Measurements from ENCODE around the gene GFER.

GFER gene

DNA sequence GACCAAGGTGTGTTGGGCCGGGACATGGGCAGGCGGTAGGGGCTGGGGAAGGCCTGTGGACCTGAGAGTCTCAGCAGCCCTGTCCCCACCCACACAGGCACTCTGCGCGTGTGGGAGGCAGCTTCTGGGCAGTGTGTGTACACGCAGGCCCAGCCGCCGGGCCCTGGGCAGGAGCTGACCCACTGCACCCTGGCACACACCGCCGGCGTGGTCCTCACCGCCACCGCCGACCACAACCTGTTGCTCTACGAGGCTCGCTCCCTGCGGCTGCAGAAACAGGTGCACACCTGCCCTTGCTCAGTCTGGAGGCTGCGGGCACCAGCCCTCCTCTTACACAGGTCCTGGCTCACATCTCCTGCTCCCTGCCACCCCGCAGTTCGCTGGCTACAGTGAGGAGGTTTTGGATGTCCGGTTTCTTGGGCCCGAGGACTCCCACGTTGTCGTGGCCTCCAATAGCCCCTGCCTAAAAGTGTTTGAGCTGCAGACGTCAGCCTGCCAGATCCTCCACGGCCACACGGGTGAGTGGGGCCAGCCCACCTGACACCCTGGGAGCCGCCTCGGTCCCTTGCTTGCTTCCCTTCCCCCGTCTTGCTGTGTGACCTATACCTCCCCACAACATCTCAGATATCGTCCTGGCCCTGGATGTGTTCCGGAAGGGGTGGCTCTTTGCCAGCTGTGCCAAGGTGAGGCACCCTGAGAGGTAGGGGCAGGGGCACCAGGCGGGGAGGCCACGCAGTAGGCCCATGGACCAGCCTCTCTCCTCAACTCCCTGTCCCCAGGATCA lies 8.4 kb upstream of the GFER start:
- no peak for DNase-seq

DNA sequence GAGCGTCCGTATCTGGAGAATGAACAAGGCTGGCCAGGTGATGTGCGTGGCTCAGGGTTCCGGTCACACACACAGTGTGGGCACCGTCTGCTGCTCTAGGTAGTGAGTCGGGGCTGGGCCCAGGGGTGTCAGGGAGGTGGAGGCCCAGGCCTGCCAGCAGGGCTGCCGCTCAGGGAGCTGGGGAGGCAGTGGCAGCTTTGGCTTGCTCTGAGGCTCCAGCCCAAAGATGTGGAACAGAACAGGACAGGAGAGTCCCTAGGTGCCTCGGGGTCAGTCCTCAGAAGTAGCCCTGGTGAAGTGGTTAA lies 7.8 kb upstream of the GFER start:
- no peak for DNase-seq

DNA sequence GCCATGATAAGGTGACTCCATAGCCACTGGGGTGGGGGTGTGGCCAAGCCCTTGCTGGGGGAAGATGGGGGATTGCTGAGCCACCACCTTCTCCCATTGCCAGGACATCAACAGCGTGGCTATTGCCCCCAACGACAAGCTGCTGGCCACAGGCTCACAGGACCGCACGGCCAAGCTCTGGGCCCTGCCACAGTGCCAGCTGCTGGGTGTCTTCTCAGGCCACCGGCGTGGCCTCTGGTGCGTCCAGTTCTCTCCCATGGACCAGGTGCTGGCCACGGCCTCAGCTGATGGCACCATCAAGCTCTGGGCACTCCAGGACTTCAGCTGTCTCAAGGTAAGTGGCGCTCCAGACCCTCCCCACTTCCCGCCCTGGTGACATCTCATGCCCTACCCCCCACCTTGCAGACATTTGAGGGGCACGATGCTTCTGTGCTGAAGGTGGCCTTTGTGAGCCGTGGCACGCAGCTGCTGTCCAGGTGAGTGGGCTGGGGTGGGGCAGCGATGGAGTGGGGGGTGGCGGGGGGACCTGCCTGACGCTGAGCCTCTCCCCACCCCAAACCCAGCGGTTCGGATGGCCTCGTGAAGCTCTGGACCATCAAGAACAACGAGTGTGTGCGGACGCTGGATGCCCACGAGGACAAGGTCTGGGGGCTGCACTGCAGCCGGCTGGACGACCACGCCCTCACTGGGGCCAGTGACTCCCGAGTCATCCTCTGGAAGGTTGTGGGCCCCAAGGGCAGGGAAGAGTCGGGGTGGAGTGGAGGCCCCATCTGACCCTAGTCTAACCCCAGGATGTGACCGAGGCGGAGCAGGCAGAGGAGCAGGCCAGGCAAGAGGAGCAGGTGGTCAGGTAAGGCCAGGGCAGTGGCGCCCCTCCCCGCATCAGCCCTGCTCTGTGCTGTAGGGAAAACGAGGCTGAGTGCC lies 6.8 kb upstream of the GFER start:
- no peak for DNase-seq

DNA sequence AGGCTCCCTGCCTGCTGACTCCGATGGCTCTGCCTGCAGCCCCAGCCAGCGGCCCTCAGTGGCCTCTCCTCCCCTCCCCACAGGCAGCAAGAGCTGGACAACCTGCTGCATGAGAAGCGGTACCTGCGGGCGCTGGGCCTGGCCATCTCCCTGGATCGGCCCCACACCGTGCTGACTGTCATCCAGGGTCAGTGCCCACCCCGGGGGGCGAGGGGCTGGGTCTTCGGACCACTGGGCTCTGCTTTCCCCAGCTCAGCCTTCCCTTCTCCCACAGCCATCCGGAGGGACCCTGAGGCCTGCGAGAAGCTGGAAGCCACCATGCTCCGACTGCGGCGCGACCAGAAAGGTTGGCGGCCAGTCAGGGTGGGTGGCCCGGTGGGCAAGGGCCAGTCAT lies 6.1 kb upstream of the GFER start:
- no peak for DNase-seq

DNA sequence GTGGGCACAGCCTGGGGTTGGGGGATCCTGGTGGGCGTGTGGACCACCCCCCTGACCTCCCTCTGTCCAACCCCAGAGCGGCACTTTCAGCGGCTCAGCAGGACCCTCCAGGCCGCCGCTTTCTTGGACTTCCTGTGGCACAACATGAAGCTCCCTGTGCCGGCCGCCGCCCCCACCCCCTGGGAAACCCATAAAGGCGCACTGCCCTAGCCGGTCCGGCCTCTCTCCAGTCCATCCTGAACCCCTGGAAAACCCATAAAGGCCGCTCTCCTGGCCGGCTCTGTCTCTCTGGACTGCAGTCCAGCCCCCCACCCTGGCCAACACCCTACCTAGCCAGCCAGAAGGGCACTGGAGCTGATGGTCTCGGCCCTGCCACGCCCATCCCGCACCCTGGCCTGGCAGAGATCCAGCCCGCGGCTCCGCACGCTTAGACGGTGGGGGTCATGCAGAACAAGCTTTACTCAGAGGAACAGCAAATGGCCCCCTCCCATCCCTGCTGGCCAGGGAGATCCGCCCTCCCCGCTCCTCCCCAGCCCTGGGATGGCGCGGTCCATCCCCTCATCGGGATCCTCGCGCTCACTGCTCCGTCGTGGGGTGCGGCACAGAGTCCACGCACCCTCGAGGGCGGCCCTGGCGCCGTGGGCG lies 5.4 kb upstream of the GFER start:
- no peak for DNase-seq

DNA sequence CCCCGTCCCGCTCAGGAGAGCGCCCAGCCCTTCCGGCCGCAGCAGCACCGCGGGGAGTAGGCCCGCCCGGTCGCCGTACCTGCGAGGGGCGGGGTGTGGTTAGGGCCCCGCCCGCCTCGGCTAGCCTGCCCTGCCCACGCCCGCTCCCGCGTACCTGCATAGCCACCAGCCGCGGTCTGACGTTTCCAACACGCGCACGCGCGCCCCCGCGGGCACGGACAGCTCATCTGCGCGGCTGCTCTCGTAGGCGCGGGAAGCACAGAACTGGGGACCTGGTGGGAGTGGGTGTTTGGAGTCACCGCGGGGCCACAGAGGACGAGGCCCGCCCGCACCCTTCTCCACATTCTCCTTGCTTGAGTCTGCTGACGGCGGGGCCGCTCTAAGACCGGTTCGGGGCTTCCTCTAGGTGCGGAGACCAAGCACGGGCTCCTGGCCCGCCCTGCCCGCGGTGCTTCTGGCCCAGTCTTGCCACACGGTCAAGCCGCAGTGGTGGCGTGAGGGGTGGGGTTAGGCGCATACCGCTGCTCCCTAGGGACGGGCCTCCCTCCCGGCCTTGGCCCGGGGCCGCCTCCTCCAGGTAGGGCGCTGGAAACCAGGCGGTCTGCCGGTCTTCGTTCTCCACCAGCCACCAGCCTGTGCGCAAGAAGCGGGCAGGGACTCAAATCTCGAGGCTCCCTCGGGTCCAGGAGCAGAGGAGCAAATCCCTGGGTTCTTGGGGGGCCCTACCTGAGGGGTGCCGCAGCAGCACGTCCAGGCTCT lies 4.5 kb upstream of the GFER start:
- DNase-seq: no peak

DNA sequence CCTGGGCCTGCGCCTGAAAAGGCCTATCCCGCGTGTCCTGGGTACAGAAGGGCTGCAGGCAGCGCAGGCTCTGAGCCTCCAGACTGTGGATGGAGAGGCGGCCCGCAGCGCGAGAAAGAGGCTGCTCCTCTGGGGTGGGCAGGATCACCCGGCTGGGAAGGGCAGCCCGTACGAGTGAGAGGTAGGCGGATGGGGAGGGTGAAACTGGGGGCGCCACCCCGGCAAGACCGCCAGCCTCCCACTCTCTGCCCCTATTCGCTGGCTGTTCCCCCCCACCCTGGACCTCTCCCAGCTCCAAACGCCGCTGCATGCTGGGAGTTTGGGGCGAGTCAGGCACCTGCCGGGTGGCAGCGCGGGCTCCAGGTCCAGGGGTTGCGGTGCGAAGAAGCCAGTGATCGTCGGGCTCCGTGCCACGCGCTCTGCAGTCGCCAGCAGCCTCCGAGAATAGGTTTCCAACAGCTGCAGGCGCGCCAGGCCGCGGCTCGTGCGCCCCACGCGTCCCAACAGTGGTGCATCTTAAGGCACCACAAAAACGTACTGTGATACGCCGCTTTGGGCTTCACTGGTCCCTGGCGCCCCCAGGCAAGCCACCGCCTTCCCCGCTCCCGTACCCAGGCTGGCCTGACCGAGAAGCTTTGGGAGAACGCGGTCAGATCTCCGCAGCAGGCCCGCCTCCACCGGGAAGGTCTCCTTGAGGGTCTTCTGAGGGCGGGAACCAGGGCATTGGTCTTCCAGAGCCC lies 3.8 kb upstream of the GFER start:
- no peak for DNase-seq

DNA sequence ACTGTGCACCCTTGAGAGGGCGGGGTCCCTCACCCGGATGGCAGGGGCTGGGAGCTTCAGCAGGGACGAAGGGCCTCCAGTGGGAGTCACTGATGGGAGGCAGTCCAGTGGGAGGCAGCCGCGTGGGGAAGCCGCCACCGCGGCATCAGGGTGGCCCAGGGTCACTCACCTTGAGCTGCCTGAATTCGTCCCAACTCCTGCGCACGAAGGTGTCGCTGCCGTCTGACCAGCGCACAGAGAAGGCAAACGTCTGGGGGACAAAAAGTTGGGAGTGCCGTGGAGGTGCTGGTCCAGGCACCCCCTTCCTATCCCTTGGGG lies 3.3 kb upstream of the GFER start:
- DNase-seq: no peak

DNA sequence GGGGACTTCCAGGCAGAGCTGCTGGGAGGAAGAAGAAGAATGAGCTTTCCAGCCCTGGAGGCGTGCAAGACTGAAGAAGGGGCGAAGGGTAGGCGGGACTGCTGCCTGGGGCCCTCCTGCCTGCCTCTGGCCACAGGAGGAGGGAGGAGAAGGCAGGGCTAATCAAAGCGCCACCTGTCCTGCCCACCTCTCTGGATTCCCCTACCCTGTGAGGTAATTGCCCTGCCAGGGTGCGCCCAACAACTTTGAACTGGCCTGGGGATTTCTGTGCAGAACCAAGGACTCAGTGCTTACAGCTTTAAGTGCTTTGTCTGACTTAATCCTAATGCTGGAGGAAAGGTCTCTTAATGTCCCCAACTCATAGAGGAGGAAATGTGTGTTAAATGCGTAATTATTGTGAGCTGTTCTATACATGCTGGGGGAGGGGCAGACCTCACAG lies 2.6 kb upstream of the GFER start, which contains the start of gene NOXO1:
NOXO1 (minus strand) TSS at position 72 of the 439 bp plus-strand sequence. CDS start 290 bp downstream, outside the sequence.
- no peak for DNase-seq

DNA sequence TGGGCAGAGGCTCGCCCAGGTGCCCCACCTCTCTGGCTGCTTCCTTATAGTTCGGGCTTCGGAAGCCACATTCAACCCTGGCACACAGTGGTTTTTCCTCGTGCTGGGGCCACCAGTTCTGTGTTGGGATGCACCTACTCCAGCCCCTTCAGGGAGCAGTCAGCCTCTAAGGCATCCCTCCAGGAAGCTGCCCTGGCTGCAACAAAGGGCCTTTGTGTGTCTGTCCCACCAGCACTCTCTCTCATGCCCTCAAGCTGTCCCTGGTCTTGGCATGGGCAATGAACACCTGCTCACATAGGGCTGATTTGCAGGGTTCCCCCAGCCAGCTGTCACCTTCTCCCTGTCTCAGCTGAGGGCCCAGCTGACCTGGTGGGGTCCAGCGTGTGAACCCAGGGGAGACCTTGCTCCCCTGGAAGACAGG lies 2.0 kb upstream of the GFER start:
- DNase-seq: no peak

DNA sequence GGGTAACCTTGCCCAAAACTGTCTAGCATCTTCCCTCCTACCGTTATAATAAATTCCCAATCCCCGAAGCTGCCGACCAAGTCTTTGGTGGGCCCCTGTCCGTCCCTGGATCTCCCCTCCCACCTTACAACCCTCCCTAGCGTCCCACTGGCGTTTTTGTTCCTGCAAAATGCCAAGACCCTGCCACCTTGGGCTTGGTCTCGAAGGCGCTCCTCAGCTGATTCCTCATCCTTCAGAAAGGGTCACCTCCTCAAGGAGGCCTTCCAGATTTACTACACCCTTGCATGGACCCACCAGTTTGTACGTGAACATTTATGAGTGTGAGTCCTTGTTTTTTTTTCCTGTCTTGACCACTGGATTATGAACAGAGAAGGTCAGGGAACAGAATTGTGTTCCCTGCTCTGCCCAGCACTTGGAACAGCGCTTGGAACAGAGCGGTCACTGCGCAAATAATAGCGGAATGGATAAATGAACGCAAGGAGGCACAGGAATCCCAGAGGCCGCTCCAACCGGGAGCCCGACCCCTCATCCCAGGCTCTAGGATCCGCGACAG lies 926 bp upstream of the GFER start:
- DNase-seq: no peak

DNA sequence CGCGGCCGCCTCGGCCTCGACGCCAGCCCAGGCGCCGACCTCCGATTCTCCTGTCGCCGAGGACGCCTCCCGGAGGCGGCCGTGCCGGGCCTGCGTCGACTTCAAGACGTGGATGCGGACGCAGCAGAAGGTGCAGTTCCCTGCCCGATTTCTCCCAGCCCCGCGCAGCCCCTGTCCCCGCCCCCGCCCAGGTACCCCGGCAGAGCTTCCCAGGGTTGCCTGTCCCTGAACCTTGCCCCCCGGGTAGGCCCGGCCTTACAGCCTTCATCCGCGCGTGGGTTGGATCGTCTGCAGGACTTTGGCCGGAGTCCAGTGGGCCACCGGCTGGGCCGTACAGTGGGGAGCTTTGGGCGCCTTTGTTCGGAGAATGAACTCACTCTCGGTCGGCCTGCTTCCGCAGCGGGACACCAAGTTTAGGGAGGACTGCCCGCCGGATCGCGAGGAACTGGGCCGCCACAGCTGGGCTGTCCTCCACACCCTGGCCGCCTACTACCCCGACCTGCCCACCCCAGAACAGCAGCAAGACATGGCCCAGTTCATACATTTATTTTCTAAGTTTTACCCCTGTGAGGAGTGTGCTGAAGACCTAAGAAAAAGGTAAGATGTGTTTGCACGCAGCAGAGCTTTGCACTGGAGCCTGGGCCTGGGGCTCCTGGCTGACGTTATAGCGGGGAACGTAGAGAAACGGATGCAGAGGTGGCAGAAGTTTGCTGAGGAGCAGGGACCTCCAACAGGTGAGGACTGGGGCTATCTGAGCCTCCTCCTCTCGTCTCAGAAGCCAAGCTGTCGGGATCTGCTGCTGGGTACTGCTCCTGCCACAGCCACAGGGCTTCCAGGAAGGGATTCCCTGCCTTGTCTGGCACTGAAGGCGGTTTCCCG lies 593 bp downstream of the GFER start:
- no peak for DNase-seq

DNA sequence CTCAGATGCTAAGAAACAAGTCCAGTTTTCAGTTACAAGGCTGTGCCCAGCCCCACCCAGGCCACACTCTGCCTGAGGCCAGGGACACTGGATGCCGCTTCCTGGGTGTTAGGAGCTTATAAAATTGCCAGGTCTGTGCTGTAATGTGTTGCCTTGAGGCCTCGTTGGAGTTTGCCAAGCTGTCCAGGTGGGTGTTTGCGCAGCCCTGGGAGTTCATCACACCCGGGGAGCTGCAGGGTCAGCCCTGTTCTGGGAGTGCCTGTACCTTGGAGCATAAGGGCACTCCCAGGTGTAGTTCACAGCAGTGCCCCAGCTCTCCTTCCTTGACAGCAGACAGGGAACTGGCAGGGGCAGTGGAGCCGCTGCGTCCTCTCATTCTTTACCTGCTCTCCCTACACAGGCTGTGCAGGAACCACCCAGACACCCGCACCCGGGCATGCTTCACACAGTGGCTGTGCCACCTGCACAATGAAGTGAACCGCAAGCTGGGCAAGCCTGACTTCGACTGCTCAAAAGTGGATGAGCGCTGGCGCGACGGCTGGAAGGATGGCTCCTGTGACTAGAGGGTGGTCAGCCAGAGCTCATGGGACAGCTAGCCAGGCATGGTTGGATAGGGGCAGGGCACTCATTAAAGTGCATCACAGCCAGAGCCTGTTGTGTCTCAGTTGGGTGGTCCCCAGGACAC lies 1.6 kb downstream of the GFER start:
- no peak for DNase-seq

DNA sequence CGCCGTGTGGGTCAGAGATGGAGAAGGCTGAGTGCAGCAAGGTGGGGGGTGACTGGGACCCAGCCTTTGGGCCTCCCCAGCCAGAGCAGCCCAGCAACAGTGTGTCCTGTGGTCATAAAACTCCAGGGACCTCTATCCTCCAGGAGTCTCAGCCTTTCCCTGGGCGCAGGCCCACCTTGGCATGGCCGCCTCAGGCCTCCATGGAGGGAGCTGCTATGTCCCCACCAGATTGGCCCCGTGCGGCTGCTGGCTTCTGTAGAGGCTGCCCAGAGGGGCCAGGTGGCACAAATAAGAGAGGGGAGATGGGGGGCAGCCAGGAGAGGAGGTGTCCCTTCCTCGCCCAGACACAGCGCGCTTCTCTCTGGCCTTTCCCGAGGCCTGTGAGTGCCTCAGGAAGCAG lies 3.2 kb downstream of the GFER start:
- DNase-seq: no peak

DNA sequence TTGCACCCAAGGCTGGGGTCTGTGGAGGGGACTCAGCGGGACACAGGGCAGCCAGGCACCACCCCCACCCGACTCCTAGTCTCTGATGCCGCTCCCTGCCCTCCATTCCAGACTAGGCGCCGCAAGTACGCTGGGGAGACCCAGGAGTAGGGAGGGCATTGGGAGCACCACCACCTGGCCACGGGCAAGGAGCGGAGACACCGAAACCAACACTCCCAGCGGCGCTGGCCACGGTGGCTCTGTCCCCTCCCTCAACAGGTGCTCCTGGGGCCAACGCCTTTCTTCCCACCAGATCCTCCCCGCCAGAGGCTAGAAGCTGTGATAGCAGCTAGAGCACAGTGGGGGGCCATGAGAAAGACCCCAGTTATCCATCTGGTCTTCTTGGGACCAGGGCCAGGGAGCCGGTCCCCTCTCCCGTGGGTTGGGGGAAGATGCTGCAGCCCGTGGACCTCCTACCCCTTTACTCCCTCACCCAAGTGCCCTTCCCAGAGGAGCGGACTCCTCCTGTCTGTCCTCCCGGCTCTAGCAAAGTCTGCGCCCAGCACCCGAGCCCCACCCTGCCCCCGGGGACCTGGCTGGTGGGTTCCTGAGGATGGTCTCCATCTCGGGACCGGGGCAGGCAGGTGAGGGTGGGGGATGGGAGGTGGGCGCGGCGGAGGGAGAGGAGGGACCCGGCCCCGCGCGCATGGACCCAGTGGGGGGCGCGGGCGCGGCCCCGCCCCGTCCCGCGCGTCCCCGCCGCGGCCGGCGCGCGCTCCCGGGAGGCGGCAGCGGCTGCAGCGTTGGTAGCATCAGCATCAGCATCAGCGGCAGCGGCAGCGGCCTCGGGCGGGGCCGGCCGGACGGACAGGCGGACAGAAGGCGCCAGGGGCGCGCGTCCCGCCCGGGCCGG lies 5.5 kb downstream of the GFER start, which contains the start of gene SYNGR3:
SYNGR3 (plus strand) TSS at position 762 of the 892 bp plus-strand sequence. CDS start 133 bp downstream, outside the sequence.
- no peak for DNase-seq

DNA sequence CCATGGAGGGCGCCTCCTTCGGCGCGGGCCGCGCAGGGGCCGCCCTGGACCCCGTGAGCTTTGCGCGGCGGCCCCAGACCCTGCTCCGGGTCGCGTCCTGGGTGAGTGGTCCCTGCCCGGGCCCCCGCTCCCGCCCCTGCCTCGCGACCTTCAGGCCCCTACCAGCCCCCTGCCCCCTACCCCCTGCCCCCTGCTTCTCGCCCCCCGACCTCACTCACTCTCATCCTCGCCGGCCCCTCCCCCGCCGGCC lies 6.0 kb downstream of the GFER start:
- DNase-seq: no peak

DNA sequence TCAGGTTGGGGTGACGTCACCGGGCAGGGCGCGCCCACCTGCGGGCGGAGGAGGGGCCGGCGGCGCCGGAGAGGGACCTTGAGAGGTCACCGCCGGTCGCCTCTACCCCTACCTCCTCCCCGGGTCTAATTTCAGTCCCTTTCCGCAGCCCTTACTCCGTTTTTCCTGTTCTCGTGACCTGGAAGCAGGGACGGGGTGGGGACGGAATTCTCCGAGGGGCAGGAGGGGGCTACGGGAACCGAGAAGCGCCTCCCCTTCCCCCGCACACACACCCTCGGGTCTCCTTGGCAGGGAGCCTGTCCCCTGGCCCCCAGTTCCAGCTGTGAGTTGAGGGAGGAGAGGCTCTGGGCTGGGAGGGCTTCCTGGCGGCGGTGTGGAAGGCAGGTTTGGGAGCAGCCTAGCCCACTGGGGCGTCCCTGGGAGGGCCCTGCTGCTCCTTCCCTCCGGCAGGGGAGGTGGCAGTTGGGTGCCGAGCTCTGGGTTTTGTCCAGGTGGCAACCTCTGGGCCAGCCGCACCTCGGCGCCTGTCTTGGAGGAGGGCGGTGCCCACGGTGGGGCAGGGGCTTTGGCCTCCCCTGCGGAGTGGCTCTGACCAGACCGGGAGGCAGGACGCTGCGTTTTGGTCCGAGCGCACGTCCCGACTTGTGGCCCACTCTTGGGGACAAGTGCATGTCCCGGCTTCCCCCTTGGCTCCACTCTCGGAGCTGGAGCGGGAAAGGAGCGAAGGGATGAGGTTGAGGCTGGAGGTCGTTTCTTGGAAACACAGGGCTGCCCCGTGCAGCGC lies 6.5 kb downstream of the GFER start:
- DNase-seq: no peak

DNA sequence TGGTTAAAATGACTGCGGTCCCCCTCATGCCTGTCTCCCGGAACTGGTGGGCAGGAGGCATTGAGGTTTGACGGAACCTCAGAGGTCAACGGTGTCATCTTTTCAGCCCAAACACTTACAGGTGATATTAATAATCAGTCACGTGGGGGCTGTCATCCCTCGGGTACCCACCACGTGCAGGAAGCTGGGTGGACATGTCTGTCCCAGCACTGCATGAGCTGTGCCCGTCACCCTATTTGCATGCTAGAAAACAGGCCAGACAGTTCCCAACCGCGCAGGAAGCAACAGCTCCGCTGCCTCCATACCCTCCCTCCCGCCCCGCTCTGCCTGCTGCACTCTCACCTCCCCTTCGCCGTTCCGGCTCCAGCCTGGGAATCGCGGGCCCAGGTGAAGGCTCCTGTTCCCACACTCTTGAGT lies 7.2 kb downstream of the GFER start:
- no peak for DNase-seq

DNA sequence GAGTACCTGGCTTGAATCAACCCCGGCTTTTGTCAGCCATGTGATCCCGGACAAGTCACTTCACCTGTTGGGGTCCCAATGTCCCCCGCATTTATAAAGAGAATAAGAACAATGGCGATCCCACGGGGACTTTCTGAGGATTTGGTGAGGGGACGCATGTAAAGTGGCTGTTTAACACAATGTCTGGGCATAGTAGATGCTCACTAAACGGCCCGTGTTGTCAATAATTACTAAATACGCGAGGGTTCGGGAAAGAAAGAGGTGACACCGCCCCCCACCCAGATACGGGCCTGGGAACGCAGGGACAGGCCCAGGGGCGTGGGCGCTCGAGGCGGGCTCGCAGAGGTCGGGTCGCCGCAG lies 7.6 kb downstream of the GFER start:
- no peak for DNase-seq
